HG03565 (cell line): ENCODE data around the gene GLRX.
A peak's percentile ranks its signal among the peaks of the same experiment; 100 is the strongest.

Source experiments
- ATAC-seq: cut with Tn5 transposase; IDR thresholded peaks from one replicate; pipeline ENCODE4 v1.9.1; 2021; ENCODE audit warnings: mild to moderate bottlenecking, moderate library complexity; ENCODE audit not compliant: unreplicated experiment

The GLRX gene, protein sequence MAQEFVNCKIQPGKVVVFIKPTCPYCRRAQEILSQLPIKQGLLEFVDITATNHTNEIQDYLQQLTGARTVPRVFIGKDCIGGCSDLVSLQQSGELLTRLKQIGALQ

DNA sequence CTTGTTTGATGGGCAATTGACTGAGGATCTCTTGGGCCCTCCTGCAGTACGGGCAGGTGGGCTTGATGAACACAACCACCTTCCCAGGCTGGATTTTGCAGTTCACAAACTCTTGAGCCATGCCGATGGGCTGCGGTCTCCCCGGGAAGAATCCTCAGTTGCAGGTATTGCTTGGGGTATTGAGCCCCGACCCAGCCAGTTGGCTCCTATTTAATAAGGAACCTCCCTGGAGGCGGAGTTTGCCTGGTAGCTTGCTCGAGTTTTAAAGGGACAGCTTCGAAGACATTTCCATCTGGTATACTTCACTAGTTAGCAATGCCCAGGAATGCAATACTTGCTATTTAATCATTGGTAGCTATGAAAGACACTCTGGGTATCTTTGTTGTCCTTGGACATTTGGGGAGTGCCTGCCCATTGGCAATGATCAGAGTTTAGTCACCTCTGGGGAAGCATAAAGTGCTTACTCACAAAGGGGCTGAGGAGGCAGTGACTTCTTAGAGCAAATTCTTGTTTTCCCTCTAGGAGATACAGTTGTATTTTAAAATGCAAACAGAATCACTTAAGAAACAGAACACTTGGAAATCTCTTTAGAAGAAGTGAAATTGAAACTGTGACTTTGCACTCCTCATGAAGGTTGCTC, at the start of gene GLRX:
TSS of gene GLRX (minus strand) at position 185 of the 640 bp plus-strand sequence. CDS start at position 121, 64 bp downstream.
- ATAC-seq, result peak; percentile 36

DNA sequence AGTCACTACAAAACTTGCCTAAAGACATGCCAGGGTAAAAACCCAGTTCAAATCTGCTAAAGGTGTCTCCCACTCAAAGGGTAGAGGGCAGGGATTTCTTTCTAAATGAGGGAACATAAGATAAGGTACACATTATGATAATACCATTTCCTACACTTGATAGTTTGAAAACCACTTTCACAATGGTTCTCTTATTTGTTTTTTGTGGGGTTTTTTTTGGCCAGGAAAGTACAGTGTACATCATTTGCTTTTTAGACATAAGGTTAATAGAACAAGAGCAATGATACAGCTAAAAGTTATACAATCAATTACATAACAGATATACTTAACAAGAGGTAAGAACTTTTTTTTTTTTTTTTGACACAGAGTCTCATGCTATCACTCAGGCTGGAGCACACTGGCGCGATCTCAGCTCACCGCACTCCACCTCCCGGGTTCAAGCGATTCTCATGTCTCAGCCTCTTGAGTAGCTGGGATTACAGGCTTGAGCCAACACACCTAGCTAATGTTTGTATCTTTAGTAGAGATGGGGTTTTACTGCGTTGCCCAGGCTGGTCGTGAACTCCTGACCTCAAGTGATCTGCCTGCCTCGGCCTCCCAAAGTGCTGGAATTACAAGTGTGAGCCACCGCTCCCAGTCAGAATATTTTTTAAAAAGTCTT, 48.8 kb upstream of the GLRX start:
- ATAC-seq, result no peak

GRCh38 chr5:95870105-95870672, 47.7 kb upstream of the GLRX start:
- peak; percentile 58 for ATAC-seq

- ATAC-seq, result peak; percentile 44
Observed at GRCh38 chr5:95869173-95869855, 46.8 kb upstream of the GLRX start.

DNA sequence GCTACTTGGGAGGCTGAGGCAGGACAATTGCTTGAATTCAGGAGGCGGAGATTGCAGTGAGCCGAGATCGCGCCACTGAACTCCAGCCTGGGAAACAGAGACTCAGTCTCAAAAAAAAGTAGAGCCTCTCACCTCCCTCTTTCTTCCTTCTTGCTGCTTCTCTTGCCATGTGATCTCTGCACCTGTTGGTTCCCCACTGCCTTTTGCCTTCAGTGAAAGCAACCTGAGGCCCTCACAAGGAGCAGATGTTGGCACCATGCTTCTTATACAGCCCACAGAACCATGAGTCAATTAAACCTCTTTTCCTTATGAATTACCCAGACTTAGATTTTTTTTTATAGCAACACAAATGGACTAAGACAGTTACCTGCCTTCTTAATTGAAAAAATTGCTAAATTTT, 45.6 kb upstream of the GLRX start:
- no peak for ATAC-seq

DNA sequence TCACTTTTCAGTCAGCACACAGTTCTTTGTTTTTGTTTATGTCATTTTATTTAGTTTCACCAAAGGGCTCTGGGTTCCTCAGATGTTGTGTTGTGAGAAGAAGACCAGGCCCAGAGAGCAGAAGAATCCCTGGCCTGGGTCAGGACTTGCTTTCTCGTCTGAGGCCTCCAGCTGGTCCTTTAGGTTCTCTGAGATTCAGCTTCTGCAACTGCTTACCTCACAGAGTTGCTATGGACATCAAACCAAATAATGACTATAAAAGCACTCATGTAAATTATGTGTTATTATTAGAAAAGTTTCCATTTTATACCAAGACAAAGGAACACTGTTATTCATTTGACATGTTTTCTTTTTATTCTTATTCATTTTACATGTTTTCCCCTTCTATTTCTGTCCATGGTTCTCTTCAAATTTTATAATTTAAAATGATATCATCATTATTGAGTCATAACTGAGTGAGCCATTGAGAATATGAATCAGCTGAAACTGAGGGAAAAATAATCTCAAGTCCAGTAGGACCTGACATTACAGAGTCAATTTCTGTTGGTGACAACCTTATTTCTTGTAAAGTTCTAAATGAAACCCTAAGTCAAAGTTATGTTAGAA, 44.0 kb upstream of the GLRX start:
- ATAC-seq, result no peak

GRCh38 chr5:95864944-95865504, 42.5 kb upstream of the GLRX start:
- ATAC-seq, result no peak

- ATAC-seq, result no peak
Observed at GRCh38 chr5:95864456-95864855, 41.9 kb upstream of the GLRX start.

DNA sequence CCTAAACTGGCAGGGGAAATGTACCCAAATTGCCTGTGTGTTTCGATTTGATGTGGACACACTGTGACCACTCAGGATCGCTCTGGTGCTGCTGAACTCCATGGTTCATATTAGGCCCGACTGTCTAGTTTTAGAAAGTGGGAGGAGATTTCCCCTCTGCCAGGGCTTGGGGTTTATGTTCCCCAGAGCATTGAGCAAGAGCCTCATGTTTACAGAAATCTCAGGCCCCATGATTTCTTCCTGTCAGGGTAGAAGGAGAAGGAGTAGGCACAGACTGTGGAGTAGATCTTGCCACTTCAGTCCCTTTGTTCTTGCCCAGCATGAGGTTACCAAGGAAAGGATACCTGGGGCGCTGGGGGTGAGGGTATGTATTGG, 40.8 kb upstream of the GLRX start:
- ATAC-seq, result no peak

- ATAC-seq, result no peak
Observed at GRCh38 chr5:95862671-95863382, 40.3 kb upstream of the GLRX start.

DNA sequence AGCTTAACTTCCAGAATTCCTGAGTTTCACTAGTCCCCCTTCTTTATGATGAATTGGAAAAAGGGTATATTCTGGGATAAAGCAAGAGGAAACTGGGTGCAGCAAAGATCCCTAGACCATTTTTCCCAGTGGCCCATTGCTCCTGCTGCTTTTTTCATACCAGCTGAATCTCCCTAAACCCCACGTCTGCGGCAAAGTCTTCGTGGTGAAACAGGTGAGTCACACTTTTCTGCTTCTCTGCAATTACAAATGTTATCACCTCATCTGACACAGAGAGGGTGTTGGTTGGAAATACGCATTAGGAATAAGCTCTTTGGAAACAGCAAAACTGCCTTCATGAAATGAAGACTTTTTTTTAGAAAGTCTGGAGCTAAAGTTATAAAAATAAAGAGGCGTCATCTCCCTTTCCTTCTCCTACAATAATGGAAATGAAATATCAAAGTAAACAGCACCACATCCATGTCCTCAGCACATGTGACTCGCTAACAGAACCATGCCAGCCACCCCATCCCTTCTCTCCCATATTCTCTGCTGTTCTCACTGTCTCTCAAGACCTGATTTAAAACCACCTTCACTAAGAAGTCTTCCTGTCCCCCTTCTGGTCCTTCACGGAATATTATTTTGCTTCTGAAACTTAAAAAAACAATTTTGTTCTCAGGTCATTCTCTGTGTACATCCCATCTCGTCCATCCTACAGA, 39.5 kb upstream of the GLRX start:
- ATAC-seq, result no peak

DNA sequence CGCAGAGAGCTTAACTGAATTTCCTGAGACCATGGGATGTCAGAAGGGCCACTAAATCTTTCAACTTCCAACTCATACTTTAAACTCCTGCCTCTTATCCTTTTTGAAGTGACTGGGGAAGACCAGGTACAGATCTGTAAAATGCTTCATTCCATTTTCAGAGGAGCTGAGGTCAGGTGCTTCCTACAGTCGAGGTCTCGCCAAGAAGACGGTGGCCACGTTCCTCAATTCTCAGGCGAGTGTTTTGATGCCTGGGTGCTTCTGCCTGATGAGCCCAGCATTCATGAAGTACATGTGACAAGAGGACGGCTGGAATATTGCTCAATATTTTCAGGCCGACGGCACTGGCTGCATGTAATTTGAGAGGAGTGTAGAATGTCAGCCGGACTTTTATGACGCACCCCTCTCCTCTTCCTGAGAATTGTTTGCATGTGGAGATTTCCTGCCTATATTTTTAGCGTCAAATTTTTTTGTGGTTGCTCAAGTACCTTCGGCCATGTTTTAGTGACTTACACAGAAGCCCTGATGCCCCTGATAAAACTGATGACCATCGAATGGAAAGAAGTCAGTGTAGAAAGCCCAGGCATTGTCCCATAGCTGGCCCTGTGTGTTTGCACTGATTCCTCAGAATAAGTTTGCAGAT, 38.8 kb upstream of the GLRX start:
- ATAC-seq, result no peak

DNA sequence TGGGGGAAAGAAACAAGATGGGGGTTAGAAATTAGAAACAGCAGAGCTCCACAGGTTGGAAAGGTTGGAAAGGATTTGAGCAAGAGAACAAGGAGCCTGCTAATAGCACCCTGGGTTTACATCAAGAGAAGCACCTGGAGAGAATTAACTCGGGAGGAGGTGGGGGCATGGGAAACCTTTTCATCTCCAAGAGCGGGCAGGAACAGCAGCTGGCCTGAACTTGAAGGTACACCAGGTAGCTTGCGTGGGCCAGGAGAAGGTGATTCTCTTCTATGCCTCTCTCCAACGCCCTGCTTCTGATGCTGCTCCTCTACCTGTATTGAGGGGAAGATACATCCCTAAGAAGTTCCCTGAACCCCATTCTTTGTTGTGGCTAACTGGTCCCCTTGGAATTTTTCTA, 37.1 kb upstream of the GLRX start:
- ATAC-seq, result no peak

DNA sequence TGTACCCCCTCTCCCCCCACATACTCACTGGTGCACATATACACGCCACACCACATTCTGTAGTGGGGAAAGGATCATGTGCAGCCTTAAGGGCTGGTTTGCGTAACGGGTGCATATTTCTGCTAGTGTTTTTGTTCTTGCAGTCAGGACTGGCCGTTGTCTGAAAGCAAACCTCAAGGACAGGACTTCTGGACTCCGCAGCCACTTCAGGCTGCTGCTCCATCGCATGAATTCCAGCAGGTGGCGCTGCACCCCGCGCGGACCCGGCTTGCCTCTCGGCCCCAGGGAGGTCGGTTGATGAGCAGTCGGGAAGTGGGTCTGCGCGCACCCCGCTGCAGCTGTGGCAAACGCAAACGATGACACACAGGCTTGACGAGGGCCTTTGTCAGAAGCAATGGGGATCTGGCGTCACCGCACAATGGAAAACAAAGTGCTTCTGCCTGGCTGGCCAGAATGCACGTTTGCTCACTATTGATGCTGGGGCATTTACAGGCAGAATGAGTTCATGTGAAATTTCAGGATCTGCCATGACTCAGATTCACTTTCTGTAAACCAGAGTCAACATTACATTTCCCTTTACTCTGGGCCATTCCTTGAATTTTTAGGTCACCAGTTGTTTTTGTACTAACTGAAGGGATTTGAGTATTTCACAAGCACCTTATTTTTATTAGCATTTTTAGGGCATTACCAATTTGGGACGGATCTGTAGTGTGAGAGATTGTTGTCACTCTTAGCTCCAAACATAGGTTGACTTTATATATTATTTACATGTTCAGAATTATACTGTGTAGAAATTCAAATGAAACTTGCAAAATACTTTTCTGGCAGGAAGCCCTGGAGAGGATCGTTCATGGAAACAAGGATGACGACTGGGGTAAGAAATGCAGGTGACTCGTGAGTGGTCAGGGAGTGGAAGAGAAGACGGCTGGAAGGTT, 36.4 kb upstream of the GLRX start:
- ATAC-seq, result peak; percentile 93

DNA sequence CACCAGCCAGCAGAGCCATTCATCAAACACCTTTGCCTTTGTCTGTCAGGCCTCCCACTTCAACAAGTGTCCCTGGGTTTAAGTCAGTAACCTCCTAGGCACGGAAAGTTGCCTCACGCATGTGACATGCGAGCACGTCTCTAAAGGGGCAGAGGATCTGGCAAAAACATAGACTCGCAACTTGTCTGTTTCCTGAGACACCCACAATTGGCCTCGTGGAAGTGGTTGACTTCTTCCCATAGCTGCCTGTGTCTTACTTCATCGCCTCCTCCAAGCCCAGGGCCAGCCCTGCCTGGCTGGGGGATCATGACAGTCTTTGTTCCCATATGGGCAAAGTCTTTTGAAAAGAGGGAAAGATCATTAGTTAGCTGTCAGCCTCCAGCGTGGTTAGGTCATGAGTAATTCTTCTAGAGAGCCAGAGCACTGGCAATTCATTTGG, 35.5 kb upstream of the GLRX start:
- no peak for ATAC-seq

DNA sequence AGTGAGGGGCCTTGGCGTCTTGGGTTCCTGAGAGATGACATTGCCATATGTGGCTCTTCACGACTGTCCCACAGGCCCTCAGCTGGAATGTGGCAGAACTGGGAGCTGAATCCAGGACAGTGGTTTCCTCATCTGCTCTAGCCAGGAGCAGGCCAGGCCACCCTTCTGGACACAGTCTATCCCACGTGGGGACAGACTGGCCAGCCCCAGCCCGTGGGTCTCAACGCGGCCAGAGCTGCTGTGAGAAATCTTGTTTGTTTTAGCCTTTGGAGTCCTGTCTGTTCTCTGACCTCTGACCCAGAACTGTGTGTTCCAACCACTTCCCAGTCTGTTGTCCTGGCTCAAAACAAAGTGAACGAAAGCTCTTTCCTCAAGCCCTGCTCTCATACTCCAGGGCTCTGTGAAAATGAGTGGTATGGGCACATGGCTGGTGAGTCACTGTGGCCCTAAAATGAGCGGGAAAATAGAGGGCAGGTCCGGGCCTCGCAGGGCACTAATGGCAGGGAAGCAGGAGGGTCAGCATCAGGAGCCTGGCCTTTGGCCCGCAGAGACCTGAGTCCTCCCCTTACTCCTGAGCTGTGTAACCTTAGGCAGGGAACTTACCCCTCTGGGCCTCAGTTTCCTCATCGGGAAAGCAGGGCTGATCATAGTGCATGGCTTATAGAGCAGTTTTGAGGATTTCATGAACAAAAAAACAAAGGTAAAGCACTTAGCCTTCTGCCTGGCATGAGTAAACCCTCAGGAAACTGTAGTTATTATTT, 34.8 kb upstream of the GLRX start:
- ATAC-seq, result no peak

- ATAC-seq, result no peak
Observed at GRCh38 chr5:95856501-95856981, 34.0 kb upstream of the GLRX start.
